ENCODE data around the gene HSPB9.
A peak's percentile ranks its signal among the peaks of the same experiment; 100 is the strongest.
"Not testable (repeated sequence)": the region's sequence is repeated elsewhere in the genome, so short reads cannot be mapped to it uniquely, and the experiment has no call there.

Gene HSPB9

GRCh38 chr17:42120161-42120769, 2.3 kb upstream of the HSPB9 start:
- no peak for DNase-seq

- peak; percentile 52 to 88 for DNase-seq
Measured at GRCh38 chr17:42120770-42121769, 1.5 kb upstream of the HSPB9 start, which contains the start of gene KAT2A. TSS of gene KAT2A (minus strand) at chr17:42121367. CDS start at chr17:42121304, 63 bp downstream.

GRCh38 chr17:42124256-42124655, 1.7 kb downstream of the HSPB9 start:
- no peak for DNase-seq

GRCh38 chr17:42125565-42125964, 3.0 kb downstream of the HSPB9 start:
- no peak for DNase-seq

GRCh38 chr17:42126836-42127235, 4.2 kb downstream of the HSPB9 start:
- DNase-seq, result no peak

- DNase-seq, result no peak
Measured at GRCh38 chr17:42127414-42127813, 4.8 kb downstream of the HSPB9 start.

GRCh38 chr17:42129109-42129837, 6.7 kb downstream of the HSPB9 start:
- DNase-seq, result no peak

GRCh38 chr17:42130310-42130936, 7.8 kb downstream of the HSPB9 start:
- no peak for DNase-seq

- no peak for DNase-seq
Measured at GRCh38 chr17:42131232-42131631, 8.6 kb downstream of the HSPB9 start.

GRCh38 chr17:42131981-42132432, 9.4 kb downstream of the HSPB9 start:
- DNase-seq, result no peak

- DNase-seq, result no peak
Measured at GRCh38 chr17:42132941-42133340, 10.3 kb downstream of the HSPB9 start.

GRCh38 chr17:42133461-42134041, 10.9 kb downstream of the HSPB9 start:
- no peak for DNase-seq

- no peak for DNase-seq
Measured at GRCh38 chr17:42135151-42135550, 12.5 kb downstream of the HSPB9 start.

GRCh38 chr17:42135664-42136653, 13.4 kb downstream of the HSPB9 start:
- no peak for DNase-seq

- no peak for DNase-seq
Measured at GRCh38 chr17:42136654-42137051, 14.0 kb downstream of the HSPB9 start.

GRCh38 chr17:42138749-42139492, 16.3 kb downstream of the HSPB9 start:
- peak in 1 of 2 experiments; percentile 11 for DNase-seq

GRCh38 chr17:42140690-42141089, 18.1 kb downstream of the HSPB9 start:
- DNase-seq, result not testable (repeated sequence)

- no peak for DNase-seq
Measured at GRCh38 chr17:42141382-42141781, 18.8 kb downstream of the HSPB9 start.

- DNase-seq, result no peak
Measured at GRCh38 chr17:42142371-42142896, 19.8 kb downstream of the HSPB9 start.

- not testable (repeated sequence) for DNase-seq
Measured at GRCh38 chr17:42143138-42143537, 20.5 kb downstream of the HSPB9 start.

Measured in NCI-H446 (cell line).